Omental fat pad (tissue), 4 donors: ENCODE data around the gene MPL. TPM values are rescaled to one million over a fixed set of nuclear protein-coding genes. Genes with fewer than 3 reads are reported as not detected.

ENCODE experiments used
- ATAC-seq: fragments of 150-250 bp; one replicate; pipeline ENCODE4 v1.9.1; 2016; ENCODE audit warnings: mild to moderate bottlenecking, moderate library complexity; ENCODE audit not compliant: low FRiP score
- DNase-seq: peaks from one replicate; pipeline ENCODE4 v3.0.0-alpha.2; 2019; ENCODE audit warnings: low spot score
- CTCF ChIP-seq, 3 donors: fragments of 450-650 bp; IDR thresholded peaks; one replicate each; pipeline ENCODE4 v1.5.1; 2016 to 2017; ENCODE audit warnings: antibody characterized with exemption in 3 of 3, mild to moderate bottlenecking in 3 of 3, moderate library complexity in 2 of 3
- total RNA-seq, 4 donors: library from RNA; depleted of rRNA; stranded (reverse); fragments of >200 nt; gene quantifications; one replicate each; pipeline ENCODE4 v1.1.0, GENCODE V29; 2016

MPL gene
- total RNA-seq, 4 donors from 2014 or later = 0.36 to 0.44 TPM; not detected in 2

- DNase-seq (no peak), ATAC-seq (no peak)
- TF ChIP-seq CTCF (IDR thresholded peaks at IDR 0.05) = no peak
Observed at GRCh38 chr1:43382027-43382779, 44.6 kb downstream of the MPL start.

GRCh38 chr1:43383449-43383848 is 45.8 kb downstream of the MPL start:
- ATAC-seq = no peak
- DNase-seq = no peak
- TF ChIP-seq CTCF (IDR thresholded peaks at IDR 0.05) = no peak

- ATAC-seq = no peak
- DNase-seq = no peak
- no peak for TF ChIP-seq CTCF (IDR thresholded peaks at IDR 0.05)
Observed at GRCh38 chr1:43386676-43387075, 49.1 kb downstream of the MPL start.

DNA sequence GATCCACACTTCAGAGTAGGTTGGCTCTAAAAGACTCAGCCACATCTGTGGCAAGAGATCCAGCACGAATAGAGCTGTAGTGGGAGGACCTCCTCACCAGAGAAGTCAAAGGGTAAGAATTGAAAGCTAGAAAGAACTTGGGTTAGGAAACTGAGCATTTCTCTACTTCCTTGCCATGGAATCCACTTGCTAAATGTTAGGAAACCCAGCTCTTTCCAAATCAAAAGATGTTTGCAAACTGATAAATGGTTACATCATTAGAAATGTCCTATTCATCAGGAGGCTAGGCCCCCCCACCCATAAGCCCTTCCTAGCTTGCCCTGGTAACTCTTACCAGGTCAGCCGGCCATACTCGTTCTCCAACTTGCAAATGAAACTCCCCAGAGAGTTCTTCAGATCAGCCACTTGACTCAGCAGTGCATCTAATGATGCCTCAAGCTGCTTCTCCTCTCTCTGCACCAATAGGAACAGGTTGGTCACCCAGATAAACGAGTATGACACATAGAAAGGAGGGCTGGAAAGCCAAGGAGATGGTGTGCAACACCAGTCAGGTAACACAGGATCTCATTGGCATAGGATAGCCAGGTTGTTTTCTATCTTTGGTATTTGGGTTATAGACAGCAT is 50.5 kb downstream of the MPL start:
- ATAC-seq = no peak

DNA sequence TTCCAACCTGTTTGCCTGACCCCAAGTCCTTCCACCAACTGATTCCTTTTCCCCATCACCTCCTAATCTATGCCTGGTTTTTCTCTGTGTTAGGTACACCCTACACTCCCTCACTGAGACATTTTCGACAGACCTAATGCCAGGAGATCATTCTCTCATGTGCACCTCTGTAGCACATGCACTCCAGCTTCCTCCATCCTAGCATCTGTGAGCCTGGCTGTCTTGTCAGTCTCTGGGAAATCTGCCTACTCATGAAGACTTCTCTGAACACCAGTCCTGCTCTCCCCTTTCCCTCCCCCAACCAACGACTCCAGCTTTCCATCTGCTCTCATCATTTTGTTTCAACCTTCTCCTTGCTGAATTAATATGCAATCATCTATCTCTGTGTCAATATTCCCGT is 51.0 kb downstream of the MPL start:
- TF ChIP-seq CTCF (IDR thresholded peaks at IDR 0.05) = no peak
- ATAC-seq (no peak), DNase-seq (no peak)

More for the DNA sequence above, 50.5 kb downstream of the MPL start:
- DNase-seq = no peak
- no peak for TF ChIP-seq CTCF (IDR thresholded peaks at IDR 0.05)

DNA sequence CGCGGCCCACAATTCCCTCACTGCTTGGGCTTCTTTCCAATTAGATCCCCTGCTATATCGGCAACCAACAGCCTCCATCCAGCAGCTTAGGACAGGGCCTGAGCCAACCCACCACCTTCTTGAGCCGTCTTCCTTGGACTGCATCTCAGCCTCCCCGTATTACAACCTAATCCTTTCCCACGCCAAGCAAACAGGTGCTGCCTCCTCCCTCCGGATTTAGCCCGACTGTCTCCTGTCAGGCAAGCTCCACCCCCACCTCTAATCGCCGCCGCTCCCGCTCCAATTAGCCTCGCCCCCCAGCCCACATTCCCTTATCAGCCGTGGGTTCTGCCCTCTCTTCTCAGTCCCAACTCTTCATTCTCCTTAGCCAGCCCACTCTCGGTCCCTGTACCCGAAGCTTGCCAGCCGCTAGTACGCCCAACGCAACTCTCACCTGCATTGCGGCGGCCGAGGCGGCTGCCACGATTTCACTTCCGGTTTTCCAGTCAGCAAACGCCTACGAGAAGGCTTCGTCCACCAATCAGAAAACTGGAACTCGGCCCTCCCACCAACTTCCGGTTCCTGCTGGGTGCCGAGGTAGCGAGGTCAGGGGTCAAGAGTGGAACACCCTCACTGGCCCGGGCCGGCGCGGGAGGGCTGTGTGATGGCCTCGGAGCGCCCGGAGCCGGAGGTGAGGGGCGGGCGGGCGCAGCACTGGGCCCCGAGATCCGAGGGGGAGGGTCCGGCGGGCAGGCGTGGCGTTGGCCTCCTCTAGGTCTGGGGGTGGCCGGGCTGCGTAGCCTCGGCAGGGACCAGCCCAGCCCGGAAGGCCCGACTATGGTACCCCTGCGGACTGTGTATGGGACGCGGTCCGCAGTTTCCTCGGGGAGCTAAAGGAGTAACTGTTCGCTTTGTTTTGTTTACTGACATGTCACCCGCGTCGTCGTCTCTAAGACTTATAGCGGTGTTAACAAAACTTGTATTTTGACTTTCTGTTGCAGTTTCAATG is 52.0 kb downstream of the MPL start, which contains the start of the genes MED8 and SZT2:
Gene MED8 (minus strand): TSS at position 475 of the 988 bp plus-strand sequence. CDS start 36 bp downstream, at position 439.
Gene SZT2 (plus strand): TSS at position 574 of the 988 bp plus-strand sequence. CDS start 70 bp downstream, at position 644.
- DNase-seq (peak; percentile 96), ATAC-seq (peak; percentile 97)
- no peak for TF ChIP-seq CTCF (IDR thresholded peaks at IDR 0.05)
